ENCODE results near the gene SMIM32.

GRCh38 chr5:136147632-136148031 lies 45.3 kb downstream of the SMIM32 start:
- TF ChIP-seq CTCF (IDR thresholded peaks at IDR 0.05; ENCODE audit: low read depth, low read length, poor library complexity, severe bottlenecking) (no peak), EZH2phosphoT487 (IDR thresholded peaks at IDR 0.05; ENCODE audit: borderline replicate concordance, low read length) (no peak)

Measured in DOHH2 (cell line).